IPS-20b (cell line): ENCODE data around the gene ZNF230.

Experiments used
- H3K27ac ChIP-seq: one replicate; pipeline ENCODE4 v1.5.1; 2013; ENCODE audit warnings: low read length
- H3K27me3 ChIP-seq: 2 replicates; pipeline ENCODE4 v1.6.1; 2013; ENCODE audit warnings: mild to moderate bottlenecking, low read length, inconsistent platforms; ENCODE audit not compliant: insufficient read depth
- H3K36me3 ChIP-seq: 2 replicates; pipeline ENCODE4 v1.6.1; 2013; ENCODE audit warnings: low read depth, mild to moderate bottlenecking, inconsistent platforms, low read length, moderate library complexity; ENCODE audit not compliant: insufficient read depth
- H3K4me1 ChIP-seq: 2 replicates; pipeline ENCODE4 v1.6.1; 2013; ENCODE audit warnings: mild to moderate bottlenecking, control low read depth, inconsistent platforms, low read length, moderate library complexity; ENCODE audit not compliant: insufficient read depth
- H3K4me3 ChIP-seq: 2 replicates; pipeline ENCODE4 v1.5.1; 2013; ENCODE audit warnings: mild to moderate bottlenecking, low read length, inconsistent platforms
- H3K9ac ChIP-seq: 2 replicates; pipeline ENCODE4 v1.6.1; 2013; ENCODE audit warnings: low read depth, mild to moderate bottlenecking, inconsistent platforms, low read length, moderate library complexity
- H3K9me3 ChIP-seq: 2 replicates; pipeline ENCODE4 v1.6.1; 2013; ENCODE audit warnings: mild to moderate bottlenecking, low read depth, low read length, inconsistent platforms; ENCODE audit not compliant: insufficient read depth

ZNF230 gene

DNA sequence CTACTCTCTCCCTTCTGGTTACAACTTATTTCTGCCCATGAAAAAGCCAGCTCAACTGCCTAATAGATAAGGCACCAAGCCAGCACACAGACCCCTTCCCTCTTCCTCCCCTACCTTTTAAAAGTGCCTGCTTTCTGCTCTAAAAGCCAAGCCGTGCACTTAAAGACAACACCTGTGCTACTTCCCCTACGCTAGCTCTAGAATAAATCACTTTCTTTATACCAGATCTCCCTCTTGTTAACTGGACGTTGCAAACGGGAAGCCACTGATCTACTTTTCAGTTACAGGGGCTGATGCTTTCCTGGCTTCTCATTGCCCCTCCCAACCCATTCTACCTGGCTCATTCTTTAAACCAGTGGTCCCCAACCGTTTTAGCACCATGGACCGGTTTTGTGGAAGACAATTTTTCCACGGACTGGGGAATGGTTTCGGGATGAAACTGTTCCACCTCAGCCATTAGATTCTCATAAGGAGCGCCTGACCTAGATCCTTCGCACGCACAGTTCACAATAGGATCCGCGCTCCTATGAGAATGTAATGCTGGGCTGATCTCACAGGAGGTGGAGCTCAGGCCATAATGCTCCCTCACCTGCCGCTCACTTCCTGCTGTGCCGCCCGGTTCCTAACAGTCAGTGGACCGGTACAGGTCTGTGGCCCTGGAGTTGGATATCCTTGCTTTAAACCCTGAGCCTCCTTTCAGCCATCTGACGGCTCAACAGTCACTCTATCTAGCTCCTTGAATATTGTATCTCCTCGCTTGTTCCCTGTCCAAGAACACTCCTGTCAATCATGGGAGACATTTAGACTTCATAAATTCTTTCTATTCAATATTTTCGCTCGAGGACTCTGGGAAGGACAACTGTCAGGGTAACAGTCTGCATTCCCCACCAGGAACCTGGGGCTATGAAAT lies 48.2 kb downstream of the ZNF230 start:
- Histone ChIP-seq H3K9ac (no peak overlapping the region), H3K4me3 (peak overlapping the region; percentile 94)

DNA sequence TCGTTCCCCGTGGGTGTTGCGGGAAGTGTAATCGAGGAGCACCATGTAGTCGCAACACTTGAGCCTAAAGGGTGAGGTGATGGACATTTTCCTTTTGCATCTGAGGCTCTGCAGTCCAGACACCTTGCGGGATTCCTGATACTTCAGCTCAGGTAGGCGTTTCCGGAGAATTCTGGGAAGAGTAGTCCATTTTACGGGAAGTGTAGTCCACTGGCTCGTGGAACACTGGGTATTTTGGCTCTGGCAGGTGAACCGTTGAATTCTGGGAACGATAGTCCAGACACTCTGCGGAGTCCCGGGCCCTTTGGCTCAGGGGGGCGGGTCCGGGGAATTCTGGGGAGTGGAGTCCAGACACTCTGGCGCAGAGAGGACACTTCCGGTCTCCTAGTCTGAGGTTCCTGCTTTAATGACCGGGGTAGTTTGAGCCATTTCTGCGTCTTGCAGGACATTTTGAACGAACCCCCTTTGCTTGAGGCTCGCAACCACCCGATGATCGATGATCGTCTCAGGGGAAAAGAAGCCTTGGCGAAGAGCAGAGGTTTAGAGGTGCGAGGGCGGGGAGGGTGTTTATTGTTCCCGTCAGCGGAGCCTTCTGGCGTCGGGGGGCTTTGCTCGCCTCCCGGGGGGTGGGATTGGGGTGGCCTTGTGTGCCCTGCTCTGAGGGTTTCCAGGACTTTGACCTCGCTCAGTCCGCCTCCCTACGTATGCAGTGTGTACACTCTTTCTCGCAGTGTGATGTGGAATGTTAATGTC lies 49.1 kb downstream of the ZNF230 start, which contains the start of gene ZNF223:
Gene ZNF223 (plus strand): TSS at position 387 of the 753 bp plus-strand sequence. CDS start 3,141 bp downstream, outside the sequence.
- Histone ChIP-seq H3K9me3 (peaks cover 30% of the 10 kb centered on the region; the same call in 1 of the 2 replicates), H3K4me1 (no peaks in the 10 kb centered on the region), H3K27me3 (peaks cover 9% of the 10 kb centered on the region; the same call in 1 of the 2 replicates), H3K36me3 (peaks cover 8% of the 10 kb centered on the region), H3K27ac (no peak within 1 kb of the TSS), H3K4me3 (peak within 1 kb of the TSS; percentile 94), H3K9ac (peak within 1 kb of the TSS; percentile 81)

More for the DNA sequence above, 48.2 kb downstream of the ZNF230 start:
- no peak overlapping the region for H3K27ac ChIP-seq
- peaks cover 9% of the 10 kb centered on the region; the same call in 1 of the 2 replicates for H3K27me3 ChIP-seq
- H3K4me1 ChIP-seq, result no peaks in the 10 kb centered on the region
- H3K9me3 ChIP-seq, result peaks cover 31% of the 10 kb centered on the region; the same call in 1 of the 2 replicates
- peaks cover 6% of the 10 kb centered on the region; the same call in 1 of the 2 replicates for H3K36me3 ChIP-seq

DNA sequence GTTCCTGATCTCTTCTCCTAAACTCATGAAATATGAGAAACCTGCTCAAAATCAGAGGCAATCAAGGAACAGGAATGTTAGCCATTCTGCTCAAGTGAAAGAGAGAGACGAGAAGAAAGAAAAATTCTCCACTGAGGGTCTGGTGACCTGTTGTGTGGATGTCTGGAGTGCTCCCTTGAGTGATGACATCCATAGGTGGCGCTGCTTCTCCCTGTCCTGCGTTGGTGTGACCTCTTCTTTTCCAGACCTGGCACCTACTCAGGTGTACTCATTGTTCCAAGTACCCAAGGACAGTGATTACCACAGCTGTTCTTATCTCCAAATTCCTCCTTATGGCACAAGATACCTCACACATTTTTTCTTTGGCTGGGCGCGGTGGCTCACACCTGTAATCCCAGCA lies 53.1 kb downstream of the ZNF230 start:
- no peak overlapping the region for H3K4me3 ChIP-seq
- peaks cover 28% of the 10 kb centered on the region; the same call in 1 of the 2 replicates for H3K9me3 ChIP-seq
- H3K4me1 ChIP-seq, result no peaks in the 10 kb centered on the region
- H3K36me3 ChIP-seq, result peaks cover 40% of the 10 kb centered on the region
- H3K9ac ChIP-seq, result no peak overlapping the region
- no peak overlapping the region for H3K27ac ChIP-seq
- no peaks in the 10 kb centered on the region for H3K27me3 ChIP-seq

DNA sequence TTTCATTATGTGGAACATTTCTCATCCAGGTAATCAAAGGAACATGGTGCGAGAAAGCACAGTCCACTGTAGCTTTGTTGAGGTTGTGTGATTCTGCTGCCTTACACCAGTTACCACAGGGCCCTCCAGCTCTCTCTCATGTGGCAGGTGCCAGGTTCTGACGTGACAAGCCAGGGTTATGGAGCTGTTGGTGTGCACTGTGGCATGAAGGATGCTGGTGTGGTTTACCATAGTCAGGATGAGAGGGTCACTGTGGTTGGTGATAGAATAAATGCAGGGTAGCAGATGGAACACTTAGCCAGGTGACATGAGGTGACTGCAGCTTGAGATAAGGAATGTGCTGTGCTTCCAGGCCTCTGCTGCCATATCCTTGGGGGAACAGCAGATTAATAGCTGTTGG lies 56.5 kb downstream of the ZNF230 start:
- Histone ChIP-seq H3K36me3 (peaks cover 72% of the 10 kb centered on the region), H3K27ac (no peak overlapping the region), H3K9ac (no peak overlapping the region), H3K4me3 (no peak overlapping the region), H3K4me1 (no peaks in the 10 kb centered on the region), H3K9me3 (peaks cover 43% of the 10 kb centered on the region; the same call in 1 of the 2 replicates), H3K27me3 (no peaks in the 10 kb centered on the region)

DNA sequence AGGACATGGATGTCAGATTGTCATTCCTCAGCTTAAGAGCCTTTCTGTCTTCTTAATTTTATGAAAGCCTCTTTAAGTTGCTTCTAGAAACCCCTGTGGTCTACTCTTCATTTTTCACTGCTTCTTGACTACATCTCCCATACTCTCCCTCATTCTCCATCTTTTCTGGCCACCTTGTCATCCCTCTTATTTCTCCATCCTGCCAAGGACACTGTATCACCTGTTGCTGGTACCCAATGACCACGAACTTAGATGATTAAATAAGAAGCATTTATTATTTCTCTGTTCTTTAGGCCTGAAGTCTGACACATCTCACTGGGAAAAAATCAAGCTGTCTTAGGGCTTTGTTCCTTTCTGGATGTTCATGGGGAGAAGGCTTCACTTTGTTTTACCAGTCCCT lies 58.3 kb downstream of the ZNF230 start:
- H3K27me3 ChIP-seq, result no peaks in the 10 kb centered on the region
- peaks cover 80% of the 10 kb centered on the region for H3K36me3 ChIP-seq
- no peak overlapping the region for H3K9ac ChIP-seq

More for the DNA sequence above, 58.3 kb downstream of the ZNF230 start:
- Histone ChIP-seq H3K4me1 (no peaks in the 10 kb centered on the region), H3K4me3 (no peak overlapping the region), H3K27ac (no peak overlapping the region), H3K9me3 (peaks cover 49% of the 10 kb centered on the region)
